GM12878 (cell line): ENCODE measurements around the gene LENEP. TPM values are rescaled to one million over a fixed set of nuclear protein-coding genes. Genes with fewer than 3 reads are reported as not detected.

Source experiments
- BACH1 ChIP-seq: fragments of 450-650 bp; IDR thresholded peaks from 2 replicates; pipeline ENCODE4 v1.6.1; 2017; ENCODE audit warnings: mild to moderate bottlenecking, borderline replicate concordance
- BCL11A ChIP-seq: IDR thresholded peaks from 2 replicates; pipeline ENCODE4 v1.6.1; 2011; ENCODE audit warnings: low read depth, low read length
- BCL3 ChIP-seq: IDR thresholded peaks from 2 replicates; pipeline ENCODE4 v1.6.1; 2011; ENCODE audit warnings: borderline replicate concordance, low read depth, mild to moderate bottlenecking, moderate library complexity, low read length; ENCODE audit not compliant: insufficient read depth, poor library complexity, severe bottlenecking
- BMI1 ChIP-seq: fragments of 450-650 bp; IDR thresholded peaks from 2 replicates; pipeline ENCODE4 v1.6.1; 2016; ENCODE audit warnings: mild to moderate bottlenecking, moderate library complexity, borderline replicate concordance
- CHD1 ChIP-seq: IDR thresholded peaks from 2 replicates; pipeline ENCODE4 v1.6.1; 2012; ENCODE audit warnings: low read depth, low read length, improper control_type of control experiment
- EED ChIP-seq: sonication (generic); IDR thresholded peaks from 2 replicates; pipeline ENCODE4 v1.6.1; 2016; ENCODE audit warnings: antibody characterized with exemption, low read depth
- EGR1 ChIP-seq, 2 experiments: IDR thresholded peaks; 1 replicate in 1 of 2; 2 replicates in 1 of 2; pipeline ENCODE4 v1.6.1; 2011 to 2012; ENCODE audit warnings: low read depth in 2 of 2, low read length in 2 of 2, borderline replicate concordance in 1 of 2, mild to moderate bottlenecking in 1 of 2, moderate library complexity in 1 of 2
- HDGF ChIP-seq: fragments of 450-650 bp; IDR thresholded peaks from 2 replicates; pipeline ENCODE4 v1.6.1; 2016; ENCODE audit warnings: antibody characterized with exemption
- IRF4 ChIP-seq: IDR thresholded peaks from 2 replicates; pipeline ENCODE4 v1.6.1; 2011; ENCODE audit warnings: low read depth, low read length
- JUNB ChIP-seq: IDR thresholded peaks from 2 replicates; pipeline ENCODE4 v1.6.1; 2016; ENCODE audit warnings: antibody characterized with exemption, mild to moderate bottlenecking
- KLF5 ChIP-seq: fragments of 450-650 bp; IDR thresholded peaks from 2 replicates; pipeline ENCODE4 v1.6.1; 2014; ENCODE audit warnings: mild to moderate bottlenecking; ENCODE audit not compliant: partially characterized antibody
- MEF2B ChIP-seq: fragments of 450-650 bp; IDR thresholded peaks from 2 replicates; pipeline ENCODE4 v1.6.1; 2018; ENCODE audit warnings: mild to moderate bottlenecking, moderate library complexity; ENCODE audit not compliant: partially characterized antibody, poor library complexity, severe bottlenecking
- MTA3 ChIP-seq: IDR thresholded peaks from 2 replicates; pipeline ENCODE4 v1.6.1; 2012; ENCODE audit warnings: low read length, inconsistent platforms, borderline replicate concordance
- NFIC ChIP-seq: IDR thresholded peaks from 2 replicates; pipeline ENCODE4 v1.6.1; 2012; ENCODE audit warnings: low read depth, mild to moderate bottlenecking, inconsistent platforms, low read length, moderate library complexity
- NFYA ChIP-seq: IDR thresholded peaks from 2 replicates; pipeline ENCODE4 v1.6.1; 2011; ENCODE audit warnings: low read depth, mild to moderate bottlenecking, low read length, improper control_type of control experiment, borderline replicate concordance
- NR2C2 ChIP-seq: IDR thresholded peaks from 2 replicates; pipeline ENCODE4 v1.6.1; 2011; ENCODE audit warnings: borderline replicate concordance, low read depth; ENCODE audit not compliant: control insufficient read depth, insufficient read length
- PAX8 ChIP-seq: fragments of 450-650 bp; IDR thresholded peaks from 2 replicates; pipeline ENCODE4 v1.6.1; 2017; ENCODE audit warnings: mild to moderate bottlenecking, moderate library complexity
- RELA ChIP-seq: fragments of 450-650 bp; IDR thresholded peaks from 2 replicates; pipeline ENCODE4 v1.8.0; 2014; ENCODE audit warnings: borderline replicate concordance; ENCODE audit not compliant: partially characterized antibody
- SREBF1 ChIP-seq: IDR thresholded peaks from 2 replicates; pipeline ENCODE4 v1.6.1; 2012; ENCODE audit warnings: mild to moderate bottlenecking, low read length
- STAT1 ChIP-seq: fragments of 450-650 bp; conservative IDR thresholded peaks from 2 replicates; pipeline ENCODE4 v1.6.1; 2014; ENCODE audit warnings: antibody characterized with exemption, mild to moderate bottlenecking
- SUZ12 ChIP-seq: fragments of 200-600 bp; sonication (generic); IDR thresholded peaks from one replicate; pipeline ENCODE4 v1.6.1; 2018; ENCODE audit warnings: antibody characterized with exemption, mild to moderate bottlenecking; ENCODE audit not compliant: unreplicated experiment
- TCF7 ChIP-seq: IDR thresholded peaks from 2 replicates; pipeline ENCODE4 v1.6.1; 2014; ENCODE audit warnings: antibody characterized with exemption, borderline replicate concordance
- ZNF622 ChIP-seq: fragments of 450-650 bp; IDR thresholded peaks from 2 replicates; pipeline ENCODE4 v1.6.1; 2017; ENCODE audit warnings: mild to moderate bottlenecking, inconsistent platforms
- ZZZ3 ChIP-seq: IDR thresholded peaks from 2 replicates; pipeline ENCODE4 v1.6.1; 2011; ENCODE audit warnings: low read depth; ENCODE audit not compliant: control insufficient read depth, insufficient read length
- polyA plus RNA-seq, 11 experiments: library from polyadenylated mRNA; depleted of rRNA in 4 of 11; unstranded in 6 of 11; stranded (reverse) in 5 of 11; fragments of >200 nt; fragmentation: Nextera tagmentation in 4 of 11; fragmentation: Illumina TruSeq in 1 of 11; extraction: Ambion mirVana in 4 of 11; extraction: Trizol in 1 of 11; gene quantifications; 1 replicate in 1 of 11; 2 replicates in 10 of 11; pipeline versions ENCODE4 v1.2.1 to v1.2.3, GENCODE V29; 2011 to 2016; ENCODE audit warnings: inconsistent platforms in 2 of 11, missing spikeins in 2 of 11, low read depth in 1 of 11
- total RNA-seq, 4 experiments: library from RNA; depleted of rRNA in 3 of 4; stranded (reverse); fragments of >200 nt in 3 of 4; fragmentation: Illumina TruSeq in 1 of 4; extraction: Trizol in 1 of 4; gene quantifications; 2 replicates each; pipeline versions ENCODE4 v1.2.1 to v1.2.3, GENCODE V29; 2013 to 2021
- TF ChIP-seq, protein P1 (sequence below): IDR thresholded peaks from 2 replicates; pipeline ENCODE4 v1.6.1; 2012; ENCODE audit warnings: low read depth, low read length, improper control_type of control experiment
- TF ChIP-seq, protein P2 (sequence below): IDR thresholded peaks from 2 replicates; pipeline ENCODE4 v1.6.1; 2011; ENCODE audit warnings: borderline replicate concordance, low read depth, mild to moderate bottlenecking, moderate library complexity, mixed read lengths, low read length; ENCODE audit not compliant: insufficient read depth; ENCODE audit errors: extremely low read length
- TF ChIP-seq, protein P3 (sequence below): IDR thresholded peaks from 2 replicates; pipeline ENCODE4 v1.6.1; 2012; ENCODE audit warnings: low read depth, low read length, improper control_type of control experiment

The LENEP gene
- total and polyA plus RNA-seq, 10 of the 15 experiments (the other 5 are each of a cell fraction or from before 2014, with no cell fraction given), result 0.27 to 1.1 (median 0.64) TPM; not detected in 7

- peak; percentile 60 for TF ChIP-seq BCL3
- no peak for TF ChIP-seq BCL11A
- peak; percentile 96 for TF ChIP-seq CHD1
- no peak for TF ChIP-seq PAX8
- TF ChIP-seq, protein P1, sequence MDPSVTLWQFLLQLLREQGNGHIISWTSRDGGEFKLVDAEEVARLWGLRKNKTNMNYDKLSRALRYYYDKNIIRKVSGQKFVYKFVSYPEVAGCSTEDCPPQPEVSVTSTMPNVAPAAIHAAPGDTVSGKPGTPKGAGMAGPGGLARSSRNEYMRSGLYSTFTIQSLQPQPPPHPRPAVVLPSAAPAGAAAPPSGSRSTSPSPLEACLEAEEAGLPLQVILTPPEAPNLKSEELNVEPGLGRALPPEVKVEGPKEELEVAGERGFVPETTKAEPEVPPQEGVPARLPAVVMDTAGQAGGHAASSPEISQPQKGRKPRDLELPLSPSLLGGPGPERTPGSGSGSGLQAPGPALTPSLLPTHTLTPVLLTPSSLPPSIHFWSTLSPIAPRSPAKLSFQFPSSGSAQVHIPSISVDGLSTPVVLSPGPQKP, result no peak
- TF ChIP-seq MEF2B, result no peak
- 0 out of 2 replicates have a peak, but pooled peaks have one; percentile 18 for TF ChIP-seq HDGF
- TF ChIP-seq SUZ12, result no peak
- TF ChIP-seq ZNF622, result no peak
- no peak; the same call in 1 of the 2 replicates for TF ChIP-seq EED
- TF ChIP-seq, protein P2, sequence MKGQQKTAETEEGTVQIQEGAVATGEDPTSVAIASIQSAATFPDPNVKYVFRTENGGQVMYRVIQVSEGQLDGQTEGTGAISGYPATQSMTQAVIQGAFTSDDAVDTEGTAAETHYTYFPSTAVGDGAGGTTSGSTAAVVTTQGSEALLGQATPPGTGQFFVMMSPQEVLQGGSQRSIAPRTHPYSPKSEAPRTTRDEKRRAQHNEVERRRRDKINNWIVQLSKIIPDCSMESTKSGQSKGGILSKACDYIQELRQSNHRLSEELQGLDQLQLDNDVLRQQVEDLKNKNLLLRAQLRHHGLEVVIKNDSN, result no peak
- no peak for TF ChIP-seq JUNB
- 0 out of 2 replicates have a peak, but pooled peaks have one; percentile 42 for TF ChIP-seq STAT1
- peak; percentile 98 for TF ChIP-seq KLF5
- no peak; the same call in 1 of the 2 replicates for TF ChIP-seq MTA3
- TF ChIP-seq NFIC, result no peak
- TF ChIP-seq, protein P3, sequence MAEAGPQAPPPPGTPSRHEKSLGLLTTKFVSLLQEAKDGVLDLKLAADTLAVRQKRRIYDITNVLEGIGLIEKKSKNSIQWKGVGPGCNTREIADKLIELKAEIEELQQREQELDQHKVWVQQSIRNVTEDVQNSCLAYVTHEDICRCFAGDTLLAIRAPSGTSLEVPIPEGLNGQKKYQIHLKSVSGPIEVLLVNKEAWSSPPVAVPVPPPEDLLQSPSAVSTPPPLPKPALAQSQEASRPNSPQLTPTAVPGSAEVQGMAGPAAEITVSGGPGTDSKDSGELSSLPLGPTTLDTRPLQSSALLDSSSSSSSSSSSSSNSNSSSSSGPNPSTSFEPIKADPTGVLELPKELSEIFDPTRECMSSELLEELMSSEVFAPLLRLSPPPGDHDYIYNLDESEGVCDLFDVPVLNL, result 0 out of 2 replicates have a peak, but pooled peaks have one; percentile 29
- peak; percentile 87 for TF ChIP-seq SREBF1
- TF ChIP-seq NFYA, result no peak
- no peak for TF ChIP-seq NR2C2
- TF ChIP-seq BACH1, result peak; percentile 96
- TF ChIP-seq RELA, result peak; percentile 75
- no peak for TF ChIP-seq IRF4
- no peak for TF ChIP-seq TCF7
- no peak for TF ChIP-seq BMI1
- TF ChIP-seq ZZZ3, result no peak
- peak in 1 of 2 experiments; percentile 46; a peak in 1 of 3 replicates for TF ChIP-seq EGR1 (IDR thresholded peaks at IDR 0.05; ENCODE audit: borderline replicate concordance in 1 of 2, low read depth in 2 of 2, low read length in 2 of 2)
Observed at GRCh38 chr1:154961207-154962155, 31.9 kb upstream of the LENEP start, which contains the start of gene PYGO2 (continued).
